Midbrain (tissue), 1 donor: ENCODE data around the gene ELL.

Source experiments
- DNase-seq: peaks from one replicate; lab custom pipeline; 2025; lab: John Stamatoyannopoulos, UW

The ELL gene

GRCh38 chr19:18397242-18398202 lies 124.3 kb downstream of the ELL start, which contains the start of gene LRRC25:
Gene LRRC25 (minus strand): TSS chr19:18397622. CDS start chr19:18396963, 659 bp downstream.
- peak; percentile 4 for DNase-seq

- no peak for DNase-seq
Measured at GRCh38 chr19:18396471-18397241, 125.2 kb downstream of the ELL start.

DNA sequence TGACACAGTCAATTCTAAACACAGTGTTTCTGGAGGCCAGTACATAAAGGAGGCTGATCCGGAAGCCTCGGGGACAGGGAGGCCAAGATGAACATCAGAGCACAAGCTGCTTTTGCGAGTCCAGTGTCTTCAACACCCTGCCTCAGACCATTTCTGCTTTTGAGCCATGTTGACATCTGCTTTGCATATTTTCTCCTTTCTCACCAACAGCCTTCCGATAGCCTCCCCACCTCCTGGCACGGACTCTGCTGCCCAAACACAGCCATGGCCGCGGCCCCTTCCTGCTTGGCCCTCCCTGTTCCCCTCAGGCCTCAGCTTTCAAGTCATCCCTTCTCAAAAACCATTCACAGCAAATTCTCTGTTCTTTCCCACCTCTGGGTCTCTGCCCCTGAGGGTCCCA lies 128.0 kb downstream of the ELL start:
- DNase-seq, result peak; percentile 3

- DNase-seq, result no peak
Measured at GRCh38 chr19:18392926-18393325, 128.9 kb downstream of the ELL start.
